AG10803 (cell line): ENCODE data around the gene HLA-G.

Experiments
- DNase-seq: peaks from one replicate; pipeline ENCODE4 v3.0.0; 2010; ENCODE audit warnings: low read depth
- H3K4me3 ChIP-seq: 2 replicates; pipeline ENCODE4 v1.5.1; 2011; ENCODE audit warnings: mild to moderate bottlenecking, low read length, control low read depth
- CTCF ChIP-seq: conservative IDR thresholded peaks from 2 replicates; pipeline ENCODE4 v1.5.1; 2011; ENCODE audit warnings: mild to moderate bottlenecking, low read length, control low read depth, inconsistent platforms

Gene HLA-G

DNA sequence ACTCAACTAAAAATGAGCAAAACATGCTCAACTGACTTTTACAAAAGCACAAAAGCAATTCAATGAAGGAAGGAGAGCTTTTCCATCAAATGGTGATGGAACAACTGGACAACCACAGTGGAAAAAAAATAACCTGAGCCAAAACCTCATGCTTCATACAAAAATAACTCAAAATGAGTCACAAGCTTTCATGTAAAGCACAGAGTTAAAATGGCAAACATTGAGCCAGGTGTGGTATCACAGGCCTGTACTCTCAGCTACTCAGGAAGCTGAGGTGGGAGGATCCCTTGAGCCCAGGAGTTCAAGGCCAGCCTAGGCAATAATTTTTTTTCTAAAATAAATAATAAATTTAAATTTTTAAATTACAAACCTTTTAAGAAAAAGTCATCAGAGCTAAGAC, 18.4 kb upstream of the HLA-G start:
- no peak overlapping the region for H3K4me3 ChIP-seq
- no peak for TF ChIP-seq CTCF
- no peak for DNase-seq

DNA sequence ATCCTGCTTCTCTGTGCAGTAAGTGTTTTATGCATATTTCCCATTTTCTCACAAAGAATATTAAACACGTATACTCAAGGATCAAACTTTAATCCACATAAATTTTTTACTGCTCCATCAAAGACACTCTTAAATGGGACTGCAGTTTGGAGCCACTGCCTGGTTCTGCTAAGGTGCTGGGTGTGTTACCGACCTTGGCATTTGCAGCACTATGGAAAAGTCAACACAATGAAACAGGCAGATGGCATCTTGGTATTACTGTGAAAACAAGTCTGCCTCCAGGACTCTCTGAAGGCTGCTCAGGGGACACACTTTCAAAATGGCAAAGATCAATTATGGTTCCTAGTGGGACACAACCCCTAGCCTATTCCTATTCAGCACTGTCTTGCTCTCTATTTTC, 17.3 kb upstream of the HLA-G start:
- no peak for DNase-seq
- H3K4me3 ChIP-seq: no peak overlapping the region
- no peak for TF ChIP-seq CTCF

DNA sequence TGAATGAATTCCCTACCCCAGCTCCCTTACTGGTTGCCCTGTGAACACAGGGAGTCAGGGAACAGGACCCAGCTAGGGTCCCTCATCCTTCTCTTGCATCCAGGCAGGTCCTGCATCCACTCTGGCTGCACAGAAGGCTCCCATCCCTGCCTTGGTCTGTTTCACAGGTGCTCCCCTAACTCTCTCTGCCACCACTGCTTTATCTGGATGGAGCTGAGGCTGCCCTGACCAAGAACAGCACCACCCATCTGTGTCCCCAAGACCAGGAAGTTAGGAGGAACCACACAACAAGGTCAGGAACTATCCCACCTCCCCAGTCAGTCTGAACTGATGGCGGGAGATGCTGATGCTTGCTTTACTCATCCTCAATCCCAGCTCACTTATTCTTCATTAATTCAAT, 16.2 kb upstream of the HLA-G start:
- no peak overlapping the region for H3K4me3 ChIP-seq
- DNase-seq: no peak
- no peak for TF ChIP-seq CTCF

DNA sequence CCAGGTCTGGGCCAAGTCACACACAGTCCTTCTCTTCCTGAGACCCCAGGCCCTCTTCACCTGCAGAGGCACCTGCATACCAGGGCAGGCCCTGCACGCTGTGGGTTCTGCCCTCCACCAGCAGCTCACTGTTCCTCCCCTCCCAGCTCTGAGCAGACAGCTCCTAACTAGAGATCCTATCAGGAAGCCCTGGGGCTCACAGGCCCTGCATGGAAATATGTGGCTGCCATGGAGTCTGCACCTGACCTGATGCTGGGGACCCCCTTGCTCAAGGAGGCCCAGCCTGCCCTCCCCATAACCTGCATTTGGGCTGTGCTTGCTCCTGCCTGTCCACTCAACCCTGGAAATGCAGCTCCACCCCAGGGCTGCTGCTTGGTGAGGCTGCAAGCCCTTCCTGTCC, 14.6 kb upstream of the HLA-G start:
- DNase-seq: no peak
- TF ChIP-seq CTCF: no peak
- H3K4me3 ChIP-seq: no peak overlapping the region

GRCh38 chr6:29813809-29814208, 13.8 kb upstream of the HLA-G start:
- TF ChIP-seq CTCF: no peak
- no peak overlapping the region for H3K4me3 ChIP-seq
- DNase-seq: peak; percentile 1

GRCh38 chr6:29814379-29815117, 13.1 kb upstream of the HLA-G start:
- no peak for DNase-seq
- no peak for TF ChIP-seq CTCF
- no peak overlapping the region for H3K4me3 ChIP-seq

DNA sequence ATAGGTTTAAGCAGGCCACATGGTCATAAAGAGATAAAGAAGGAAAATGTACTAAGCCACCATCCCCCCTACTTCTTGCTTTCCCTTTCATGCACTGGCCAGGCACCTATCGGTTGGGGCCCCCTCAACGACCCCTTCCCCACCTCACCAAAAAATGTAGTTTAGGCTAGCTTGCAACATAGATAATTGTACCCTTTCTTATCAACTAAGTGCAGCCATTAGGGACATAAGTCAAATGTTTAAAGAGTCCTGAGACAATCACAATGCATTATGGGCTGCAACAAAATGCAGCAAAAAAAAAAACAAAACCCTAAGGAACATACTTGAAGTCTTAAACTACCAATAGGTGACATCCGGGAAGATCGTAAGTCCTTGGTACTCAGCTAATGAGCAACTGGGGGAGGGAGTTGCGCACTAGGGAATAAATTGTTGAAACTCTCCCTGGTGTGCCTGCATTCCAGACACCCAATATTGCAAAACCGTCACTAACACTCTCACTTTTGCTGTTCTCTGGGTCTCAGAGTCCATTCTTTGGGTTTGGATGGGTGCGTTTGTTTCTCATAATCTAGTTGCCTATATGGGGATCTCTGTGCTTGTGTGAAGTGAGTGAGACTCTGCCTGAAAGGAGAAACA, 12.4 kb upstream of the HLA-G start:
- DNase-seq: no peak
- no peak for TF ChIP-seq CTCF
- H3K4me3 ChIP-seq: no peak overlapping the region
